Tibial nerve (tissue), 4 donors: ENCODE data around the gene ADGRB3.

Source experiments
- CTCF ChIP-seq, 5 experiments: fragments of 200-600 bp in 3 of 5; fragments of 450-650 bp in 2 of 5; sonication (generic) in 3 of 5; IDR thresholded peaks; one replicate each; pipeline ENCODE4 v1.5.1; 2016 to 2019; ENCODE audit warnings: antibody characterized with exemption in 5 of 5, mild to moderate bottlenecking in 3 of 5, moderate library complexity in 2 of 5
- EP300 ChIP-seq, 2 donors: sonication (generic); formaldehyde crosslinking; IDR thresholded peaks; one replicate each; pipeline ENCODE4 v1.6.1; 2017; ENCODE audit warnings: antibody characterized with exemption in 2 of 2, mild to moderate bottlenecking in 1 of 2
- POLR2A ChIP-seq, 2 donors: fragments of 450-650 bp; IDR thresholded peaks; one replicate each; pipeline ENCODE4 v1.6.1; 2017; ENCODE audit warnings: antibody characterized with exemption in 2 of 2, mild to moderate bottlenecking in 2 of 2, moderate library complexity in 2 of 2

GRCh38 chr6:68649669-68650068 lies 14.6 kb downstream of the ADGRB3 start:
- TF ChIP-seq CTCF (IDR thresholded peaks at IDR 0.05) (no peak), POLR2A (IDR thresholded peaks at IDR 0.05) (no peak), EP300 (IDR thresholded peaks at IDR 0.05) (no peak)
